H9 (cell line): ENCODE data around the gene NPHP1. TPM values are rescaled to one million over a fixed set of nuclear protein-coding genes. Genes with fewer than 3 reads are reported as not detected.
A peak's percentile ranks its signal among the peaks of the same experiment; 100 is the strongest.

Source experiments
- DNase-seq: peaks from one replicate; pipeline ENCODE4 v3.0.0-alpha.2; 2017
- H2AFZ ChIP-seq: one replicate; pipeline ENCODE4 v1.6.1; 2013; ENCODE audit warnings: mild to moderate bottlenecking, low read length, control low read depth, moderate library complexity
- H2AK5ac ChIP-seq: 2 replicates; pipeline ENCODE4 v1.6.1; 2013; ENCODE audit warnings: low read length, control low read depth, mixed read lengths; ENCODE audit not compliant: insufficient read length
- H2BK120ac ChIP-seq: one replicate; pipeline ENCODE4 v1.6.1; 2013; ENCODE audit warnings: low read depth, mild to moderate bottlenecking, low read length, control low read depth, inconsistent platforms; ENCODE audit not compliant: poor library complexity, severe bottlenecking
- H2BK12ac ChIP-seq: 2 replicates; pipeline ENCODE4 v1.6.1; 2013; ENCODE audit warnings: low read length, control low read depth, mixed read lengths, low read depth; ENCODE audit not compliant: insufficient read length
- H2BK15ac ChIP-seq: 2 replicates; pipeline ENCODE4 v1.6.1; 2013; ENCODE audit warnings: low read depth, low read length, control low read depth
- H2BK20ac ChIP-seq: one replicate; pipeline ENCODE4 v1.6.1; 2013; ENCODE audit warnings: low read depth, mild to moderate bottlenecking, low read length, control low read depth, inconsistent platforms; ENCODE audit not compliant: poor library complexity, severe bottlenecking
- H2BK5ac ChIP-seq: 2 replicates; pipeline ENCODE4 v1.6.1; 2013; ENCODE audit warnings: low read length, control low read depth, mixed read lengths; ENCODE audit not compliant: insufficient read length
- H3K14ac ChIP-seq: 2 replicates; pipeline ENCODE4 v1.6.1; 2013; ENCODE audit warnings: low read length, control low read depth; ENCODE audit not compliant: insufficient read depth
- H3K18ac ChIP-seq: 2 replicates; pipeline ENCODE4 v1.6.1; 2013; ENCODE audit warnings: low read depth, mild to moderate bottlenecking, mixed read lengths, low read length, control low read depth; ENCODE audit not compliant: insufficient read length
- H3K23ac ChIP-seq: 2 replicates; pipeline ENCODE4 v1.6.1; 2013; ENCODE audit warnings: low read length, control low read depth, mixed read lengths, low read depth; ENCODE audit not compliant: insufficient read length
- H3K23me2 ChIP-seq: 2 replicates; pipeline ENCODE4 v1.6.1; 2013; ENCODE audit warnings: low read depth, mild to moderate bottlenecking, mixed read lengths, low read length, control low read depth; ENCODE audit not compliant: insufficient read length, poor library complexity, severe bottlenecking
- H3K27ac ChIP-seq: 2 replicates; pipeline ENCODE4 v1.5.1; 2013; ENCODE audit warnings: low read length, control low read depth, mixed read lengths, low read depth; ENCODE audit not compliant: insufficient read length
- H3K27me3 ChIP-seq: 2 replicates; pipeline ENCODE4 v1.6.1; 2013; ENCODE audit warnings: low read length, control low read depth, inconsistent platforms; ENCODE audit not compliant: insufficient read depth
- H3K4ac ChIP-seq: 2 replicates; pipeline ENCODE4 v1.6.1; 2013; ENCODE audit warnings: low read depth, mild to moderate bottlenecking, control low read depth, inconsistent platforms, low read length, moderate library complexity
- H3K4me1 ChIP-seq: 2 replicates; pipeline ENCODE4 v1.6.1; 2013; ENCODE audit warnings: low read length, control low read depth, inconsistent platforms; ENCODE audit not compliant: insufficient read depth
- H3K4me2 ChIP-seq: 2 replicates; pipeline ENCODE4 v1.6.1; 2013; ENCODE audit warnings: low read length, control low read depth, mixed read lengths; ENCODE audit not compliant: insufficient read length, insufficient read depth
- H3K56ac ChIP-seq: 2 replicates; pipeline ENCODE4 v1.6.1; 2013; ENCODE audit warnings: low read depth, mild to moderate bottlenecking, mixed read lengths, low read length, control low read depth; ENCODE audit not compliant: insufficient read length
- H3K79me1 ChIP-seq: 2 replicates; pipeline ENCODE4 v1.6.1; 2013; ENCODE audit warnings: low read depth, mild to moderate bottlenecking, moderate library complexity, low read length, control low read depth, inconsistent platforms; ENCODE audit not compliant: insufficient read depth, poor library complexity, severe bottlenecking
- H3K79me2 ChIP-seq: 2 replicates; pipeline ENCODE4 v1.6.1; 2013; ENCODE audit warnings: low read length, control low read depth, inconsistent platforms; ENCODE audit not compliant: insufficient read depth
- H3K9ac ChIP-seq: 2 replicates; pipeline ENCODE4 v1.6.1; 2013; ENCODE audit warnings: low read length, control low read depth, mixed read lengths; ENCODE audit not compliant: insufficient read length; ENCODE audit errors: extremely low read depth
- H3K9me3 ChIP-seq: one replicate; pipeline ENCODE4 v1.6.1; 2013; ENCODE audit warnings: low read depth, low read length, inconsistent platforms; ENCODE audit not compliant: control insufficient read depth
- H3T11ph ChIP-seq: one replicate; pipeline ENCODE4 v1.6.1; 2013; ENCODE audit warnings: mild to moderate bottlenecking, low read length, control low read depth, inconsistent platforms
- H4K20me1 ChIP-seq: one replicate; pipeline ENCODE4 v1.6.1; 2013; ENCODE audit not compliant: control insufficient read depth, insufficient read length, insufficient read depth
- H4K5ac ChIP-seq: 2 replicates; pipeline ENCODE4 v1.6.1; 2013; ENCODE audit warnings: low read depth, mild to moderate bottlenecking, mixed read lengths, low read length, control low read depth; ENCODE audit not compliant: insufficient read length
- H4K8ac ChIP-seq: replicated peaks from 2 replicates; pipeline ENCODE4 v1.6.1; 2013; ENCODE audit warnings: low read length, control low read depth, mixed read lengths, low read depth; ENCODE audit not compliant: insufficient read length
- H4K91ac ChIP-seq: 2 replicates; pipeline ENCODE4 v1.6.1; 2013; ENCODE audit warnings: low read depth, mild to moderate bottlenecking, moderate library complexity, mixed read lengths, low read length, control low read depth; ENCODE audit not compliant: insufficient read length
- H3K27ac Mint-ChIP-seq, 3 experiments: 2 replicates in 2 of 3; 3 replicates in 1 of 3; pipeline ENCODE4 v1.8.0; 2020 to 2021; ENCODE audit warnings: mixed read lengths in 3 of 3, mild to moderate bottlenecking in 1 of 3, moderate library complexity in 1 of 3
- H3K27me3 Mint-ChIP-seq: 2 replicates; pipeline ENCODE4 v1.8.0; 2021; ENCODE audit warnings: low read depth, mild to moderate bottlenecking, moderate library complexity, mixed read lengths
- H3K36me3 Mint-ChIP-seq, 3 experiments: 2 replicates in 2 of 3; 3 replicates in 1 of 3; pipeline ENCODE4 v1.8.0; 2020 to 2021; ENCODE audit warnings: low read depth in 3 of 3, mixed read lengths in 3 of 3; ENCODE audit not compliant: insufficient read depth in 1 of 3
- H3K4me1 Mint-ChIP-seq, 2 experiments: 2 replicates each; pipeline ENCODE4 v1.8.0; 2020; ENCODE audit warnings: mixed read lengths in 2 of 2
- H3K4me3 Mint-ChIP-seq, 2 experiments: 2 replicates in 1 of 2; 3 replicates in 1 of 2; pipeline ENCODE4 v1.8.0; 2020 to 2021; ENCODE audit warnings: mild to moderate bottlenecking in 2 of 2, mixed read lengths in 2 of 2, moderate library complexity in 1 of 2
- H3K9me3 Mint-ChIP-seq, 2 experiments: 2 replicates in 1 of 2; 3 replicates in 1 of 2; pipeline ENCODE4 v1.8.0; 2020; ENCODE audit warnings: mild to moderate bottlenecking in 2 of 2, mixed read lengths in 2 of 2, moderate library complexity in 1 of 2
- WGBS: extraction: QIAGEN DNeasy Blood & Tissue Kit; methylation state at CpG from one replicate; pipeline ENCODE4 v1.1.7; 2013; ENCODE audit warnings: missing lambda C conversion rate, low lambda C conversion rate, mixed read lengths; ENCODE audit not compliant: insufficient read length; ENCODE audit errors: extremely low coverage; 5-methylcytosine and 5-hydroxymethylcytosine counted together
- total RNA-seq: library from RNA; stranded (reverse); gene quantifications from 2 replicates; pipeline ENCODE4 v1.2.1, GENCODE V29; 2021
- TF ChIP-seq, protein P1 (sequence below): fragments of 200-600 bp; sonication (generic); conservative IDR thresholded peaks from 3 replicates; pipeline ENCODE4 v1.8.0; 2021; ENCODE audit warnings: antibody characterized with exemption, mild to moderate bottlenecking

NPHP1 gene
- total RNA-seq, 1 experiment from 2014 or later: 2.1 TPM

DNA sequence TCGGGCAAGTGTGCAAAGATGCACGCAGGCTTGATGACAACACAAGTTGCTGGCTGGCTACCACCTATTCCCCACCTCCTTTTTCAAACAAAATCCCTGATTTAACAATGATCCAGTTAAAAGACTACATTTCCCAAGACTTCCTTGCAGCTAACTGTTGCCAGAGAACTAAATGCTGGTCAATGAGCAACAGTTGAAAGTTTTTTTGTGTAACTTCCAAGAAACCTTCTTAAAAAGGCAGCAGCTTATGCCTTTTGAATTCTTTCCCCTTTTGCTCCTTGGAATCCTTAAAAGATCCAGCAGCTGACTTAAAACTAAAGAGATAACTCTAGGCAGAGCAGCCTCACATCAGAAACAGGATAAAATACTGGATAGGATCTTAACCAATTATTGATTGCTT, 38.5 kb downstream of the NPHP1 start:
- H4K8ac ChIP-seq: no peak overlapping the region
- H2AK5ac ChIP-seq: no peak overlapping the region
- H3T11ph ChIP-seq: no peak overlapping the region
- H3K79me1 ChIP-seq: no peaks in the 10 kb centered on the region
- no peak for DNase-seq
- Mint-ChIP-seq H3K27ac (no peak overlapping the region), H3K4me1 (peaks cover 20 to 22% of the 10 kb centered on the region in 2 experiments), H3K27me3 (no peaks in the 10 kb centered on the region), H3K36me3 (no peaks in the 10 kb centered on the region), H3K9me3 (no peaks in the 10 kb centered on the region), H3K4me3 (no peak overlapping the region)
- H3K18ac ChIP-seq: no peak overlapping the region
- H3K27ac ChIP-seq: no peak overlapping the region
- no peak overlapping the region for H4K91ac ChIP-seq
- H3K23me2 ChIP-seq: no peaks in the 10 kb centered on the region
- H3K14ac ChIP-seq: no peak overlapping the region
- no peaks in the 10 kb centered on the region for H3K27me3 ChIP-seq
- H3K4me1 ChIP-seq: peaks cover 7% of the 10 kb centered on the region
- H2BK120ac ChIP-seq: no peak overlapping the region
- no peaks in the 10 kb centered on the region for H3K79me2 ChIP-seq
- no peak overlapping the region for H3K4me2 ChIP-seq
- no peak overlapping the region for H2BK15ac ChIP-seq
- no peak overlapping the region for H2BK5ac ChIP-seq
- WGBS: no CpG with 5 or more reads among the region's 2 CpGs
- H4K5ac ChIP-seq: no peak overlapping the region
- H2AFZ ChIP-seq: peak overlapping the region; percentile 85
- no peak overlapping the region for H2BK20ac ChIP-seq
- H4K20me1 ChIP-seq: no peaks in the 10 kb centered on the region
- TF ChIP-seq, protein P1, sequence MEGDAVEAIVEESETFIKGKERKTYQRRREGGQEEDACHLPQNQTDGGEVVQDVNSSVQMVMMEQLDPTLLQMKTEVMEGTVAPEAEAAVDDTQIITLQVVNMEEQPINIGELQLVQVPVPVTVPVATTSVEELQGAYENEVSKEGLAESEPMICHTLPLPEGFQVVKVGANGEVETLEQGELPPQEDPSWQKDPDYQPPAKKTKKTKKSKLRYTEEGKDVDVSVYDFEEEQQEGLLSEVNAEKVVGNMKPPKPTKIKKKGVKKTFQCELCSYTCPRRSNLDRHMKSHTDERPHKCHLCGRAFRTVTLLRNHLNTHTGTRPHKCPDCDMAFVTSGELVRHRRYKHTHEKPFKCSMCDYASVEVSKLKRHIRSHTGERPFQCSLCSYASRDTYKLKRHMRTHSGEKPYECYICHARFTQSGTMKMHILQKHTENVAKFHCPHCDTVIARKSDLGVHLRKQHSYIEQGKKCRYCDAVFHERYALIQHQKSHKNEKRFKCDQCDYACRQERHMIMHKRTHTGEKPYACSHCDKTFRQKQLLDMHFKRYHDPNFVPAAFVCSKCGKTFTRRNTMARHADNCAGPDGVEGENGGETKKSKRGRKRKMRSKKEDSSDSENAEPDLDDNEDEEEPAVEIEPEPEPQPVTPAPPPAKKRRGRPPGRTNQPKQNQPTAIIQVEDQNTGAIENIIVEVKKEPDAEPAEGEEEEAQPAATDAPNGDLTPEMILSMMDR: no peak
- H2BK12ac ChIP-seq: no peak overlapping the region
- H3K9ac ChIP-seq: no peak overlapping the region
- H3K56ac ChIP-seq: no peak overlapping the region
- no peak overlapping the region for H3K23ac ChIP-seq
- H3K9me3 ChIP-seq: no peaks in the 10 kb centered on the region
- no peak overlapping the region for H3K4ac ChIP-seq
